ENCODE measurements around the gene SUSD1. TPM values are rescaled to one million over a fixed set of nuclear protein-coding genes. Genes with fewer than 3 reads are reported as not detected.

SUSD1 gene
- total RNA-seq, 2 donors from 2014 or later: 7.8 to 7.9 TPM

- Histone ChIP-seq H3K36me3 (replicated peaks in 1 of 2; ENCODE audit: insufficient read depth in 1 of 2, low read depth in 2 of 2) (peaks cover 0 to 3% of the 10 kb centered on the region in 2 donors), H3K27ac (peak overlapping the region in 1 of 4 donors; percentile 73), H3K4me3 (no peak overlapping the region), H3K4me1 (peaks cover 14% of the 10 kb centered on the region), H3K27me3 (no peaks in the 10 kb centered on the region), H3K9me3 (no peaks in the 10 kb centered on the region)
- no peak for TF ChIP-seq POLR2A (IDR thresholded peaks at IDR 0.05)
- no peak for TF ChIP-seq CTCF (IDR thresholded peaks at IDR 0.05)
- no peak for ATAC-seq
- DNase-seq: no peak
- 82 to 83% methylated on average over 2 of the region's 2 CpGs for WGBS, 2 donors
- intact Hi-C loops (cut with DNase I): no loop called here
Measured at GRCh38 chr9:112056996-112057395, 118.1 kb downstream of the SUSD1 start.

- no peak for TF ChIP-seq CTCF (IDR thresholded peaks at IDR 0.05)
- no peak for TF ChIP-seq POLR2A (IDR thresholded peaks at IDR 0.05)
- peaks cover 21% of the 10 kb centered on the region for H3K4me1 ChIP-seq
- no peaks in the 10 kb centered on the region for H3K27me3 ChIP-seq
- no peak overlapping the region for H3K27ac ChIP-seq
- 91 to 94% methylated on average over 4 of the region's 4 CpGs for WGBS, 2 donors
- peaks cover 0 to 3% of the 10 kb centered on the region in 2 donors for H3K36me3 ChIP-seq (replicated peaks in 1 of 2; ENCODE audit: insufficient read depth in 1 of 2, low read depth in 2 of 2)
- H3K4me3 ChIP-seq: no peak overlapping the region
- DNase-seq (no peak), ATAC-seq (no peak)
- intact Hi-C loops (cut with DNase I): no loop called here
- no peaks in the 10 kb centered on the region for H3K9me3 ChIP-seq
Measured at GRCh38 chr9:112054916-112055315, 120.2 kb downstream of the SUSD1 start.

GRCh38 chr9:112051812-112052211 is 123.3 kb downstream of the SUSD1 start:
- H3K27ac ChIP-seq: no peak overlapping the region
- 74 to 85% methylated on average over 5 of the region's 5 CpGs for WGBS, 2 donors
- TF ChIP-seq CTCF (IDR thresholded peaks at IDR 0.05) (no peak), POLR2A (IDR thresholded peaks at IDR 0.05) (no peak)
- no peaks in the 10 kb centered on the region for H3K27me3 ChIP-seq
- intact Hi-C loops (cut with DNase I): no loop called here
- H3K36me3 ChIP-seq (replicated peaks in 1 of 2; ENCODE audit: insufficient read depth in 1 of 2, low read depth in 2 of 2): no peaks in the 10 kb centered on the region
- H3K9me3 ChIP-seq: no peaks in the 10 kb centered on the region
- ATAC-seq: no peak
- H3K4me1 ChIP-seq: peaks cover 28% of the 10 kb centered on the region
- H3K4me3 ChIP-seq: no peak overlapping the region
- DNase-seq: no peak

DNA sequence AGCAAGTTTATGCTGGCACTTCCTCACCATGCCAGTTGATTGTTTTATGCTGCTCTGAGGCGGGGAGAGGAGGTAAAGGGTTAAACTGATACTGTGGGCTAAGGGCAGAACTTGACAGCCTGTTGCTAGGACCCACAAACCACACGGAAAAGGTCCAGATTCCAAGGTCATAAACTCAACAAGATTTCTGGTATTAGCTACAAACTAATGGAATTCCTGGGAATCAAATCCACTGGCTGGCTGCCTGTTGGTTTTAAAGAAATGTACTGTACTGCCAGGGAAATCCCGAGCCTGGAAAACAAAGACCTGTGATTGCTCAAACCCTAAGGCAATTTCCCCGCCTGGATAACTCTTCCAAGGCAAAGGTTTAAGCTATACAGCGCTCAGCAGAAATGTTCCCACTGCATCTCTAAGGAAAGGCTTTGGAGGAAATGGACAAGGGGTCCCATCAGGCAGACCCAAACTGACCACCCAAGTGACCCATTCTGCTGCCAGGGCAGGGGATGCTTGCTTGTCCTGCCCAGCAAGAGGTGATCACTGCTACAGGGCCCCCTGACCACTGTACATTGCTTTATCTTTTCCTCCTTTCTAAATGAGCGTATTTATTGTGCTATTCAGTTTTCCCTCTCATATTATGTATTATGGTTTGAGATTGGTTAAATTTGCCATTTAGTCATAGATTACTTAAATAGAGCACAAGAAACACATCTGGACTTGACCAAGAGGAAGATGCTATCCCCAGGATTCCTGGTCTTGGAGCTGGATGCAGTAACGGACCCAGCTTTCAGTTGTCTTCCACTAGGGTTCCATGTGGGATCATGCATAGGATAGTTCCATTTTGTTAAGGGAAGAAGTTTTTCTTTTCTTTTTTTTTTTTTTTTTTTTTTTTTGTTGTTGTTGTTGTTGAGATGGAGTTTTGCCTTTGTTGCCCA is 124.3 kb downstream of the SUSD1 start:
- Histone ChIP-seq H3K27me3 (no peaks in the 10 kb centered on the region), H3K27ac (peak overlapping the region; percentile 24 to 74 (median 63)), H3K9me3 (no peaks in the 10 kb centered on the region), H3K36me3 (replicated peaks in 1 of 2; ENCODE audit: insufficient read depth in 1 of 2, low read depth in 2 of 2) (no peaks in the 10 kb centered on the region), H3K4me3 (no peak overlapping the region), H3K4me1 (peaks cover 28% of the 10 kb centered on the region)
- no peak for TF ChIP-seq CTCF (IDR thresholded peaks at IDR 0.05)
- no peak for TF ChIP-seq POLR2A (IDR thresholded peaks at IDR 0.05)
- ATAC-seq (peak; percentile 86), DNase-seq (peak; percentile 44 to 79 (median 62))
- intact Hi-C loops (cut with DNase I): no loop called here
- WGBS, 2 donors: 37 to 51% methylated on average over 7 of the region's 7 CpGs

Measured in body of pancreas (tissue), 4 donors.